ENCODE data around the gene LSM12. TPM values are rescaled to one million over a fixed set of nuclear protein-coding genes. Genes with fewer than 3 reads are reported as not detected.

LSM12 gene
- total RNA-seq, 1 donor, result 59.0 TPM

- H3K4me3 ChIP-seq (ENCODE audit: insufficient read depth, low read length), result peak overlapping the region; percentile 80
- no peak for TF ChIP-seq CTCF (IDR thresholded peaks at IDR 0.05; ENCODE audit: extremely low read depth, low read depth, low read length)
- peaks cover 24% of the 10 kb centered on the region for H3K36me3 ChIP-seq (ENCODE audit: insufficient read depth, low read length)
- H3K4me1 ChIP-seq (ENCODE audit: insufficient read depth, low read length), result peaks cover 14% of the 10 kb centered on the region
- peak overlapping the region; percentile 95 for H3K27ac ChIP-seq (ENCODE audit: low read depth, low read length)
- H3K9me3 ChIP-seq (ENCODE audit: low read depth, low read length), result no peaks in the 10 kb centered on the region
- peak overlapping the region; percentile 83 for H3K4me2 ChIP-seq (ENCODE audit: insufficient read depth, low read length)
- no peak for DNase-seq (ENCODE audit: insufficient read length, low spot score, missing footprints)
- peaks cover 36% of the 10 kb centered on the region for H3K79me2 ChIP-seq (ENCODE audit: insufficient read depth, low read length)
- no peaks in the 10 kb centered on the region for H3K27me3 ChIP-seq (ENCODE audit: insufficient read depth, low read length)
- H2AFZ ChIP-seq (ENCODE audit: low read length), result peak overlapping the region; percentile 88
- no peaks in the 10 kb centered on the region for H4K20me1 ChIP-seq (ENCODE audit: insufficient read depth, low read length)
These were observed 4.7 kb upstream of the LSM12 start for GRCh38 chr17:44071198-44071520.

GRCh38 chr17:44070455-44071197 is 4.2 kb upstream of the LSM12 start, which contains the start of gene G6PC3:
G6PC3 (plus strand) TSS chr17:44070735; CDS start chr17:44070966, 231 bp downstream.
- Histone ChIP-seq H3K9me3 (ENCODE audit: low read depth, low read length) (no peaks in the 10 kb centered on the region), H4K20me1 (ENCODE audit: insufficient read depth, low read length) (peaks cover 4% of the 10 kb centered on the region), H3K36me3 (ENCODE audit: insufficient read depth, low read length) (peaks cover 19% of the 10 kb centered on the region), H3K27me3 (ENCODE audit: insufficient read depth, low read length) (no peaks in the 10 kb centered on the region), H2AFZ (ENCODE audit: low read length) (peak within 1 kb of the TSS; percentile 88), H3K4me3 (ENCODE audit: insufficient read depth, low read length) (peak within 1 kb of the TSS; percentile 80), H3K4me1 (ENCODE audit: insufficient read depth, low read length) (peaks cover 14% of the 10 kb centered on the region), H3K79me2 (ENCODE audit: insufficient read depth, low read length) (peaks cover 42% of the 10 kb centered on the region), H3K4me2 (ENCODE audit: insufficient read depth, low read length) (peak within 1 kb of the TSS; percentile 83), H3K27ac (ENCODE audit: low read depth, low read length) (peak within 1 kb of the TSS; percentile 95)
- no peak for TF ChIP-seq CTCF (IDR thresholded peaks at IDR 0.05; ENCODE audit: extremely low read depth, low read depth, low read length)
- peak; percentile 99 for DNase-seq (ENCODE audit: insufficient read length, low spot score, missing footprints)

- H3K36me3 ChIP-seq (ENCODE audit: insufficient read depth, low read length), result peaks cover 13% of the 10 kb centered on the region
- H3K27me3 ChIP-seq (ENCODE audit: insufficient read depth, low read length), result no peaks in the 10 kb centered on the region
- H3K4me1 ChIP-seq (ENCODE audit: insufficient read depth, low read length), result peaks cover 14% of the 10 kb centered on the region
- H3K79me2 ChIP-seq (ENCODE audit: insufficient read depth, low read length), result peaks cover 48% of the 10 kb centered on the region
- DNase-seq (ENCODE audit: insufficient read length, low spot score, missing footprints), result peak; percentile 86
- H3K27ac ChIP-seq (ENCODE audit: low read depth, low read length), result peak overlapping the region; percentile 74
- H2AFZ ChIP-seq (ENCODE audit: low read length), result peak overlapping the region; percentile 81
- H3K4me2 ChIP-seq (ENCODE audit: insufficient read depth, low read length), result peak overlapping the region; percentile 83
- peak overlapping the region; percentile 80 for H3K4me3 ChIP-seq (ENCODE audit: insufficient read depth, low read length)
- no peaks in the 10 kb centered on the region for H3K9me3 ChIP-seq (ENCODE audit: low read depth, low read length)
- peaks cover 9% of the 10 kb centered on the region for H4K20me1 ChIP-seq (ENCODE audit: insufficient read depth, low read length)
- TF ChIP-seq CTCF (IDR thresholded peaks at IDR 0.05; ENCODE audit: extremely low read depth, low read depth, low read length), result no peak
These were observed 3.5 kb upstream of the LSM12 start for GRCh38 chr17:44069974-44070454.

- peak overlapping the region; percentile 92 for H3K27ac ChIP-seq (ENCODE audit: low read depth, low read length)
- H3K9me3 ChIP-seq (ENCODE audit: low read depth, low read length), result no peaks in the 10 kb centered on the region
- H3K27me3 ChIP-seq (ENCODE audit: insufficient read depth, low read length), result no peaks in the 10 kb centered on the region
- no peak for DNase-seq (ENCODE audit: insufficient read length, low spot score, missing footprints)
- H2AFZ ChIP-seq (ENCODE audit: low read length), result peak overlapping the region; percentile 45
- peaks cover 11% of the 10 kb centered on the region for H3K36me3 ChIP-seq (ENCODE audit: insufficient read depth, low read length)
- peak overlapping the region; percentile 95 for H3K4me2 ChIP-seq (ENCODE audit: insufficient read depth, low read length)
- H4K20me1 ChIP-seq (ENCODE audit: insufficient read depth, low read length), result peaks cover 17% of the 10 kb centered on the region
- H3K4me3 ChIP-seq (ENCODE audit: insufficient read depth, low read length), result no peak overlapping the region
- TF ChIP-seq CTCF (IDR thresholded peaks at IDR 0.05; ENCODE audit: extremely low read depth, low read depth, low read length), result no peak
- peaks cover 14% of the 10 kb centered on the region for H3K4me1 ChIP-seq (ENCODE audit: insufficient read depth, low read length)
- H3K79me2 ChIP-seq (ENCODE audit: insufficient read depth, low read length), result peaks cover 55% of the 10 kb centered on the region
These were observed 1.1 kb upstream of the LSM12 start for GRCh38 chr17:44067545-44067940.
